HCT116 (cell line): Measurements from ENCODE around the gene ALDH16A1. TPM values are rescaled to one million over a fixed set of nuclear protein-coding genes. Genes with fewer than 3 reads are reported as not detected.

ENCODE experiments used
- ATAC-seq: fragments of 200-7000 bp; cut with Tn5 transposase; 2 replicates; pipeline ENCODE4 v1.9.1; 2020; ENCODE audit warnings: mild to moderate bottlenecking, moderate library complexity
- BruUV-seq: library from RNA; stranded (reverse); fragments of 400-500 nt; replicated peaks from 2 replicates; lab custom pipeline; 2021; lab: Mats Ljungman, UMichigan
- CTCF ChIA-PET: fragments of 300-600 bp; sonication (Branson Sonifier 250); formaldehyde crosslinking; loops from one replicate; lab custom pipeline; 2021; ENCODE audit warnings: antibody characterized with exemption; lab: Charles Lee
- POLR2A ChIA-PET: fragments of 300-600, 350-600 bp; sonication (Branson Sonifier 250); formaldehyde crosslinking; loops from one replicate; lab custom pipeline; 2021; ENCODE audit warnings: antibody characterized with exemption; lab: Charles Lee
- RAD21 ChIA-PET, 2 experiments: fragments of 300-600 bp; sonication (Branson Sonifier 250); formaldehyde crosslinking; loops; one replicate each; lab custom pipeline; 2023; ENCODE audit warnings: low total read pairs in 2 of 2; ENCODE audit not compliant: uncharacterized antibody in 2 of 2, unreplicated experiment in 2 of 2, low non-redundant PET in 1 of 2; lab: Charles Lee
- DNase-seq: peaks from one replicate; pipeline ENCODE4 v3.0.0-alpha.2; 2010; ENCODE audit warnings: low read depth, low spot score
- H2AFZ ChIP-seq: fragments of 200-600 bp; shearing (Covaris generic), sonication (generic); 2 replicates; pipeline ENCODE4 v1.6.1; 2017; ENCODE audit warnings: low read depth, mixed run types, mixed read lengths, antibody characterized with exemption, low read length; ENCODE audit not compliant: poor library complexity, severe bottlenecking
- H3K27ac ChIP-seq: 2 replicates; pipeline ENCODE4 v1.5.1; 2012; ENCODE audit warnings: low read depth, low read length
- H3K27me3 ChIP-seq: fragments of 200-600 bp; sonication (generic); 2 replicates; pipeline ENCODE4 v1.6.1; 2016; ENCODE audit warnings: mixed run types, low read length, mixed read lengths; ENCODE audit not compliant: insufficient read depth
- H3K36me3 ChIP-seq, 2 experiments: fragments of 200-500 bp in 1 of 2; fragments of 200-600 bp in 1 of 2; sonication (Bioruptor generic) in 1 of 2; sonication (generic) in 1 of 2; 2 replicates each; pipeline versions ENCODE4 v1.5.1 to v1.6.1; 2014 to 2016; ENCODE audit warnings: low read length in 2 of 2, inconsistent platforms in 1 of 2, mixed read lengths in 1 of 2, mixed run types in 1 of 2; ENCODE audit not compliant: insufficient read depth in 2 of 2, control insufficient read depth in 1 of 2
- H3K4me1 ChIP-seq, 2 experiments: fragments of 200-600 bp in 1 of 2; sonication (generic) in 1 of 2; 2 replicates each; pipeline versions ENCODE4 v1.5.1 to v1.6.1; 2012 to 2017; ENCODE audit warnings: low read length in 2 of 2, inconsistent platforms in 1 of 2, mild to moderate bottlenecking in 1 of 2, mixed read lengths in 1 of 2, mixed run types in 1 of 2, moderate library complexity in 1 of 2; ENCODE audit not compliant: insufficient read depth in 2 of 2, control insufficient read depth in 1 of 2
- H3K4me2 ChIP-seq: fragments of 200-600 bp; sonication (generic); 2 replicates; pipeline ENCODE4 v1.6.1; 2017; ENCODE audit warnings: mixed run types, low read length, mixed read lengths
- H3K4me3 ChIP-seq, 2 experiments: fragments of 200-600 bp in 1 of 2; sonication (generic) in 1 of 2; replicated peaks in 1 of 2; 2 replicates each; pipeline ENCODE4 v1.5.1; 2011 to 2016; ENCODE audit warnings: low read length in 2 of 2, control low read depth in 1 of 2, low read depth in 1 of 2, mild to moderate bottlenecking in 1 of 2, mixed read lengths in 1 of 2, mixed run types in 1 of 2
- H3K79me2 ChIP-seq: fragments of 200-600 bp; sonication (generic); 2 replicates; pipeline ENCODE4 v1.6.1; 2017; ENCODE audit warnings: mild to moderate bottlenecking, mixed run types, low read length, moderate library complexity, mixed read lengths; ENCODE audit not compliant: insufficient read depth
- H3K9ac ChIP-seq: fragments of 200-600 bp; sonication (generic); 2 replicates; pipeline ENCODE4 v1.6.1; 2016; ENCODE audit warnings: low read length, mixed read lengths
- H3K9me2 ChIP-seq: fragments of 200-600 bp; sonication (generic), shearing (Covaris generic); 2 replicates; pipeline ENCODE4 v1.6.1; 2017; ENCODE audit warnings: mixed run types, mild to moderate bottlenecking, moderate library complexity; ENCODE audit not compliant: insufficient read depth
- H3K9me3 ChIP-seq, 2 experiments: fragments of 200-500 bp in 1 of 2; fragments of 200-600 bp in 1 of 2; sonication (Bioruptor generic) in 1 of 2; sonication (generic) in 1 of 2; 2 replicates each; pipeline ENCODE4 v1.6.1; 2014 to 2017; ENCODE audit warnings: low read length in 2 of 2, mixed read lengths in 2 of 2, inconsistent platforms in 1 of 2, low read depth in 1 of 2, mild to moderate bottlenecking in 1 of 2, mixed run types in 1 of 2, moderate library complexity in 1 of 2; ENCODE audit not compliant: control insufficient read depth in 1 of 2, insufficient read depth in 1 of 2
- H4K20me1 ChIP-seq: fragments of 200-600 bp; sonication (generic), shearing (Covaris generic); 2 replicates; pipeline ENCODE4 v1.6.1; 2017; ENCODE audit warnings: mixed run types, mild to moderate bottlenecking, moderate library complexity; ENCODE audit not compliant: insufficient read depth
- JUND ChIP-seq: IDR thresholded peaks from 2 replicates; pipeline ENCODE4 v1.6.1; 2012
- POLR2A ChIP-seq: IDR thresholded peaks from 2 replicates; pipeline ENCODE4 v1.7.0; 2011; ENCODE audit warnings: borderline replicate concordance; ENCODE audit not compliant: insufficient read depth, insufficient read length; ENCODE audit errors: extremely low read depth
- SIN3A ChIP-seq: IDR thresholded peaks from 2 replicates; pipeline ENCODE4 v1.6.1; 2012; ENCODE audit warnings: low read depth
- SRF ChIP-seq: IDR thresholded peaks from 2 replicates; pipeline ENCODE4 v1.6.1; 2012; ENCODE audit warnings: low read depth
- YY1 ChIP-seq: IDR thresholded peaks from 2 replicates; pipeline ENCODE4 v1.6.1; 2011; ENCODE audit warnings: low read length, low read depth, moderate library complexity, mild to moderate bottlenecking; ENCODE audit not compliant: insufficient replicate concordance; ENCODE audit errors: extremely low read depth
- ZFX ChIP-seq: fragments of 450-650 bp; IDR thresholded peaks from 2 replicates; pipeline ENCODE4 v1.6.1; 2017
- intact Hi-C: fragments of 100-400 bp; cut with micrococcal nuclease; formaldehyde crosslinking; loops from 2 replicates; pipeline ENCODE4 v1.10.0; 2022
- total RNA-seq: library from RNA; stranded (reverse); gene quantifications from one replicate; pipeline ENCODE4 v1.2.1, GENCODE V29; 2021; ENCODE audit not compliant: unreplicated experiment
- TF ChIP-seq, protein P1 (sequence below): IDR thresholded peaks from 2 replicates; pipeline ENCODE4 v1.6.1; 2012; ENCODE audit warnings: low read depth
- TF ChIP-seq, protein P2 (sequence below): IDR thresholded peaks from 2 replicates; pipeline ENCODE4 v1.6.1; 2011; ENCODE audit warnings: mild to moderate bottlenecking, low read length, moderate library complexity; ENCODE audit not compliant: insufficient replicate concordance; ENCODE audit errors: extremely low read depth

Gene ALDH16A1
- total RNA-seq, 1 experiment from 2014 or later: 22.8 TPM

DNA sequence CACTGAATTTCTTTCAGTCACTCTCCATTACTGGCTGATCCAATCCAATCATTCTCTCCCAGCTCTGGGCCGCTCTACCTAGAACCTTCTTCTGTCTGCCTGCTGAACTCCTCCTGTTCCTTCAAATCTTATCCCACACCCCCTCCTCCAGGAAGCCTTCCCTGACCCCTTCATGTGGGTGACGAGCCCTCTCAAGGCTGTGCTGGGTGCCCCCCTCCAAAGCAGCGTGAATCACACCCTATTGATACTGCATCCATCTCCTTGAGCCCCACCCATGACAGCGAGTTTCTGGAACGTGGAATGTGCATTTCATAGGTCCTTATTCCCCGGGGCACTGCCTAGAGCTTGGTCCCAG, 4.6 kb upstream of the ALDH16A1 start (continued):
- TF ChIP-seq, protein P1, sequence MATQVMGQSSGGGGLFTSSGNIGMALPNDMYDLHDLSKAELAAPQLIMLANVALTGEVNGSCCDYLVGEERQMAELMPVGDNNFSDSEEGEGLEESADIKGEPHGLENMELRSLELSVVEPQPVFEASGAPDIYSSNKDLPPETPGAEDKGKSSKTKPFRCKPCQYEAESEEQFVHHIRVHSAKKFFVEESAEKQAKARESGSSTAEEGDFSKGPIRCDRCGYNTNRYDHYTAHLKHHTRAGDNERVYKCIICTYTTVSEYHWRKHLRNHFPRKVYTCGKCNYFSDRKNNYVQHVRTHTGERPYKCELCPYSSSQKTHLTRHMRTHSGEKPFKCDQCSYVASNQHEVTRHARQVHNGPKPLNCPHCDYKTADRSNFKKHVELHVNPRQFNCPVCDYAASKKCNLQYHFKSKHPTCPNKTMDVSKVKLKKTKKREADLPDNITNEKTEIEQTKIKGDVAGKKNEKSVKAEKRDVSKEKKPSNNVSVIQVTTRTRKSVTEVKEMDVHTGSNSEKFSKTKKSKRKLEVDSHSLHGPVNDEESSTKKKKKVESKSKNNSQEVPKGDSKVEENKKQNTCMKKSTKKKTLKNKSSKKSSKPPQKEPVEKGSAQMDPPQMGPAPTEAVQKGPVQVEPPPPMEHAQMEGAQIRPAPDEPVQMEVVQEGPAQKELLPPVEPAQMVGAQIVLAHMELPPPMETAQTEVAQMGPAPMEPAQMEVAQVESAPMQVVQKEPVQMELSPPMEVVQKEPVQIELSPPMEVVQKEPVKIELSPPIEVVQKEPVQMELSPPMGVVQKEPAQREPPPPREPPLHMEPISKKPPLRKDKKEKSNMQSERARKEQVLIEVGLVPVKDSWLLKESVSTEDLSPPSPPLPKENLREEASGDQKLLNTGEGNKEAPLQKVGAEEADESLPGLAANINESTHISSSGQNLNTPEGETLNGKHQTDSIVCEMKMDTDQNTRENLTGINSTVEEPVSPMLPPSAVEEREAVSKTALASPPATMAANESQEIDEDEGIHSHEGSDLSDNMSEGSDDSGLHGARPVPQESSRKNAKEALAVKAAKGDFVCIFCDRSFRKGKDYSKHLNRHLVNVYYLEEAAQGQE: no peak
- TF ChIP-seq, protein P2, sequence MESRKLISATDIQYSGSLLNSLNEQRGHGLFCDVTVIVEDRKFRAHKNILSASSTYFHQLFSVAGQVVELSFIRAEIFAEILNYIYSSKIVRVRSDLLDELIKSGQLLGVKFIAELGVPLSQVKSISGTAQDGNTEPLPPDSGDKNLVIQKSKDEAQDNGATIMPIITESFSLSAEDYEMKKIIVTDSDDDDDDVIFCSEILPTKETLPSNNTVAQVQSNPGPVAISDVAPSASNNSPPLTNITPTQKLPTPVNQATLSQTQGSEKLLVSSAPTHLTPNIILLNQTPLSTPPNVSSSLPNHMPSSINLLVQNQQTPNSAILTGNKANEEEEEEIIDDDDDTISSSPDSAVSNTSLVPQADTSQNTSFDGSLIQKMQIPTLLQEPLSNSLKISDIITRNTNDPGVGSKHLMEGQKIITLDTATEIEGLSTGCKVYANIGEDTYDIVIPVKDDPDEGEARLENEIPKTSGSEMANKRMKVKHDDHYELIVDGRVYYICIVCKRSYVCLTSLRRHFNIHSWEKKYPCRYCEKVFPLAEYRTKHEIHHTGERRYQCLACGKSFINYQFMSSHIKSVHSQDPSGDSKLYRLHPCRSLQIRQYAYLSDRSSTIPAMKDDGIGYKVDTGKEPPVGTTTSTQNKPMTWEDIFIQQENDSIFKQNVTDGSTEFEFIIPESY: no peak

DNA sequence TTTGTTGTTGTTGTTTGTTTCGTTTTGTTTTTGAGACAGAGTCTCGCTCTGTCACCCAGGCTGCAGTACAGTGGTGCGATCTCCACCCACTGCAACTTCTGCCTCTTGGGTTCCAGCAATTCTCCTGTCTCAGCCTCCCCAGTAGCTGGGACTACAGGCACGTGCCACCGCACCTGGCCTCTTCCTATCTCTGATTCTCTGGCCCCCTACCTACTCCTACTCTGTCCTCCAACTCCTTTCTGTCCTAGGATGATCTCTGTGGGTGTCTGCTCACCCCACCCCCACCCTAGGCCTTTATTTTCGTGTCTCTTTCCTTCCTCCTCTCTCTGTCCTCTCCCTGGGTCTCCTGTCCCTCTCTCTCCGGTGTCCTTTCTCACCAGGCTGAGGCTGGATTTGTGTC, 2.6 kb upstream of the ALDH16A1 start:
- Histone ChIP-seq H3K27ac (peak overlapping the region; percentile 91), H3K9me3 (no peaks in the 10 kb centered on the region), H3K36me3 (peaks cover 14 to 16% of the 10 kb centered on the region in 2 experiments; a peak in 2 of 4 replicates), H3K4me3 (peak overlapping the region; percentile 98 to 100), H4K20me1 (no peaks in the 10 kb centered on the region), H3K79me2 (peaks cover 34% of the 10 kb centered on the region), H3K9ac (peak overlapping the region; percentile 99), H3K4me1 (peaks cover 23 to 41% of the 10 kb centered on the region in 2 experiments; a peak in 3 of 4 replicates), H3K4me2 (peak overlapping the region; percentile 90), H2AFZ (no peak overlapping the region), H3K27me3 (no peaks in the 10 kb centered on the region), H3K9me2 (no peaks in the 10 kb centered on the region)
- POLR2A ChIA-PET: no interaction called here
- CTCF ChIA-PET: no interaction called here
- ATAC-seq (no peak), DNase-seq (no peak)
- RAD21 ChIA-PET: no interaction called here
- intact Hi-C loops: no loop called here
- no TSS peak for BruUV-seq
- no peak for TF ChIP-seq SIN3A
- no peak for TF ChIP-seq JUND
- TF ChIP-seq POLR2A: no peak
- TF ChIP-seq YY1: no peak
- no peak for TF ChIP-seq SRF
- no peak for TF ChIP-seq ZFX
